Mesendoderm (in vitro differentiated cells): Measurements from ENCODE around the gene SMAP2.

Experiments
- DNase-seq: peaks from one replicate; pipeline ENCODE4 v3.0.0; 2013
- H2AK5ac ChIP-seq: 2 replicates; pipeline ENCODE4 v1.6.1; 2013; ENCODE audit warnings: low read length, inconsistent platforms
- H2BK120ac ChIP-seq: 2 replicates; pipeline ENCODE4 v1.6.1; 2013; ENCODE audit warnings: low read depth, mild to moderate bottlenecking, low read length, moderate library complexity, mixed read lengths
- H2BK15ac ChIP-seq: replicated peaks from 2 replicates; pipeline ENCODE4 v1.6.1; 2013; ENCODE audit warnings: low read depth, mild to moderate bottlenecking, moderate library complexity
- H2BK5ac ChIP-seq: 2 replicates; pipeline ENCODE4 v1.6.1; 2013; ENCODE audit warnings: low read length, inconsistent platforms
- H3K18ac ChIP-seq: 2 replicates; pipeline ENCODE4 v1.6.1; 2013; ENCODE audit warnings: mild to moderate bottlenecking, low read length, mixed read lengths
- H3K23ac ChIP-seq: one replicate; pipeline ENCODE4 v1.6.1; 2013; ENCODE audit warnings: low read length
- H3K27ac ChIP-seq: 2 replicates; pipeline ENCODE4 v1.5.1; 2013; ENCODE audit warnings: low read depth, mild to moderate bottlenecking, inconsistent platforms, low read length, moderate library complexity
- H3K27me3 ChIP-seq: 2 replicates; pipeline ENCODE4 v1.6.1; 2013; ENCODE audit warnings: low read length, control low read depth, mild to moderate bottlenecking, inconsistent platforms; ENCODE audit not compliant: insufficient read depth, poor library complexity
- H3K36me3 ChIP-seq: 2 replicates; pipeline ENCODE4 v1.6.1; 2013; ENCODE audit warnings: low read length, inconsistent platforms; ENCODE audit not compliant: control insufficient read depth, insufficient read depth
- H3K4ac ChIP-seq: one replicate; pipeline ENCODE4 v1.6.1; 2013; ENCODE audit warnings: low read depth, mild to moderate bottlenecking, low read length, moderate library complexity
- H3K4me1 ChIP-seq: 2 replicates; pipeline ENCODE4 v1.6.1; 2013; ENCODE audit warnings: low read depth, low read length, inconsistent platforms; ENCODE audit not compliant: control insufficient read depth
- H3K4me2 ChIP-seq: 2 replicates; pipeline ENCODE4 v1.6.1; 2013; ENCODE audit warnings: low read length
- H3K4me3 ChIP-seq: 2 replicates; pipeline ENCODE4 v1.5.1; 2013; ENCODE audit warnings: mild to moderate bottlenecking, low read length
- H3K56ac ChIP-seq: one replicate; pipeline ENCODE4 v1.6.1; 2013; ENCODE audit warnings: low read length
- H3K79me1 ChIP-seq: 2 replicates; pipeline ENCODE4 v1.6.1; 2013; ENCODE audit warnings: low read length, inconsistent platforms
- H3K79me2 ChIP-seq: 2 replicates; pipeline ENCODE4 v1.6.1; 2013; ENCODE audit warnings: mild to moderate bottlenecking, low read length; ENCODE audit not compliant: control insufficient read depth, insufficient read depth
- H3K9ac ChIP-seq: 2 replicates; pipeline ENCODE4 v1.6.1; 2013; ENCODE audit warnings: low read length, inconsistent platforms
- H4K5ac ChIP-seq: one replicate; pipeline ENCODE4 v1.6.1; 2013; ENCODE audit warnings: low read length
- H4K8ac ChIP-seq: one replicate; pipeline ENCODE4 v1.6.1; 2013; ENCODE audit warnings: low read depth, mild to moderate bottlenecking, control low read depth, low read length, moderate library complexity
- WGBS: extraction: QIAGEN DNeasy Blood & Tissue Kit; methylation state at CpG from one replicate; pipeline ENCODE4 v1.1.7; 2013; ENCODE audit warnings: low lambda C conversion rate, missing lambda C conversion rate; ENCODE audit not compliant: insufficient coverage; ENCODE audit errors: extremely low coverage; 5-methylcytosine and 5-hydroxymethylcytosine counted together

SMAP2 gene

DNA sequence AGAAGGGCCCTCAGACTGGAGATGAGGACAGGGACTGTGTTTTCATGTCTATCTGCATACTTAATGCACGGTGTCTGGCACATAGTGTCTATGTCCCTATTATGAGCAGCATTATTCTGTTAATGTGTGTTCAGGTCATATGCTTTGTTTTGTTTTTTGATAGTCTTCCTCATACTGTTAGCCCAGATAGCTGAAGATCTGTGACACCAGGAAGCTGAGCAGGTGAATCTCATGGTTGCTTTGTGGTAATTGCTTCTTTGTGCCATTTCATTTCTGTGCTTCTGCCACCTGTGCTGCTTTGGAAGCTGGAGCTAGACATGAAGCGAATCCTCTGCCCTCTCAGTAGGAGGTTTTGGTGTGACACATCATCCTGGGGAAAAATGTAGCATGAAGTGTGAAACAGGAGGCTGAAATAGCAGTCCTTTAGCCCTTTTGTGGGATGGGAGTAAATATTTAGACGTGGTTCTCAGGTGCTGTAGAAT is 15.8 kb downstream of the SMAP2 start:
- Histone ChIP-seq H3K27me3 (no peaks in the 10 kb centered on the region), H3K79me1 (no peaks in the 10 kb centered on the region), H3K4me3 (no peak overlapping the region), H3K18ac (no peak overlapping the region), H2AK5ac (no peak overlapping the region), H3K4ac (no peak overlapping the region), H2BK120ac (no peak overlapping the region), H4K8ac (no peak overlapping the region), H4K5ac (no peak overlapping the region), H2BK15ac (no peak overlapping the region), H3K56ac (no peak overlapping the region), H3K79me2 (no peaks in the 10 kb centered on the region), H3K9ac (no peak overlapping the region), H3K4me1 (no peaks in the 10 kb centered on the region), H2BK5ac (no peak overlapping the region), H3K4me2 (no peak overlapping the region), H3K36me3 (no peaks in the 10 kb centered on the region), H3K27ac (no peak overlapping the region), H3K23ac (no peak overlapping the region)
- no CpG with 5 or more reads among the region's 3 CpGs for WGBS
- no peak for DNase-seq

DNA sequence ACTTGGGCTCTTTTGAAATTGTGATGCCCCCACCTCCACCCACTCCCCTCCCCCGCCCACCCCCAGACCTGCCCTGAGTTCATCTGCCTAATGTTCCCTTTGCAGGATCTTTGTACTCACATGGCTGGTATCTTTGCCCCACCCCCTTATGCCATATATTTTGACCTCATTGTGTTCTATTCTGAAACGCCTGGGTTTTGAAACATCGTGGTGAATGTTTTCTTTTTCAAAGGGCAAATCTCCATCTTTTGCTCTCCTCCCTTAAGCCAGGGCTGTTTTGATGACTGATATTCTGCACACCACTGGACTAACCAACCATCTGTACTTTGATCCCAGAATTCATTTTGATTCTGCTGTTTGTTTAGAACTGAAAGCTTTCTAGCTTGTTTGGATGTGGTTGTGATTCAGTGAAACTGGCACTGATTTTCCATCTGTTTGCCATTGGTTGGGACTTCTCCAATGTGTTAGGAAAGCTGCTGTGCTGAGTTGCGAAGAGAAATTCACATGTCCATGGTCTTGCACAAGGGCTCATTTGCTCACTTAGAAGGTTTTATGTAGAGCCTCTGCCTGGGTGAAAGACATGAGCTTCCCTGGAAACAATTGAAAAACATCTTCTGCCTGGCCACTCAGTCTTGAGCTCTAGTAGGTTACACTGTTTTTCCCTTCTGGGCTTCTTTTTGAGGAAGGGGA is 16.5 kb downstream of the SMAP2 start:
- H2BK5ac ChIP-seq, result no peak overlapping the region
- no CpG with 5 or more reads among the region's 4 CpGs for WGBS
- no peak overlapping the region for H4K8ac ChIP-seq
- no peak overlapping the region for H3K4me2 ChIP-seq
- H3K27me3 ChIP-seq, result no peaks in the 10 kb centered on the region
- no peaks in the 10 kb centered on the region for H3K79me2 ChIP-seq
- no peak overlapping the region for H3K18ac ChIP-seq
- H2AK5ac ChIP-seq, result no peak overlapping the region
- no peak overlapping the region for H3K27ac ChIP-seq
- no peak overlapping the region for H2BK120ac ChIP-seq
- no peaks in the 10 kb centered on the region for H3K4me1 ChIP-seq
- no peak overlapping the region for H3K56ac ChIP-seq
- no peak overlapping the region for H3K23ac ChIP-seq
- H3K36me3 ChIP-seq, result no peaks in the 10 kb centered on the region
- no peak overlapping the region for H3K4ac ChIP-seq
- no peak overlapping the region for H3K4me3 ChIP-seq
- no peak for DNase-seq
- no peak overlapping the region for H2BK15ac ChIP-seq
- H3K9ac ChIP-seq, result no peak overlapping the region
- H3K79me1 ChIP-seq, result no peaks in the 10 kb centered on the region
- H4K5ac ChIP-seq, result no peak overlapping the region

GRCh38 chr1:40390857-40391256 is 17.3 kb downstream of the SMAP2 start:
- no peak for DNase-seq
- no peak overlapping the region for H3K4me3 ChIP-seq
- no peak overlapping the region for H2BK120ac ChIP-seq
- H2BK15ac ChIP-seq, result no peak overlapping the region
- H3K36me3 ChIP-seq, result no peaks in the 10 kb centered on the region
- no peak overlapping the region for H3K4ac ChIP-seq
- H4K5ac ChIP-seq, result no peak overlapping the region
- H3K27me3 ChIP-seq, result no peaks in the 10 kb centered on the region
- no peak overlapping the region for H3K23ac ChIP-seq
- H3K79me2 ChIP-seq, result no peaks in the 10 kb centered on the region
- H2BK5ac ChIP-seq, result no peak overlapping the region
- H3K18ac ChIP-seq, result no peak overlapping the region
- no peak overlapping the region for H3K9ac ChIP-seq
- WGBS, result no CpG with 5 or more reads among the region's 3 CpGs
- no peak overlapping the region for H2AK5ac ChIP-seq
- H3K56ac ChIP-seq, result no peak overlapping the region
- no peak overlapping the region for H4K8ac ChIP-seq
- H3K79me1 ChIP-seq, result no peaks in the 10 kb centered on the region
- no peaks in the 10 kb centered on the region for H3K4me1 ChIP-seq
- H3K4me2 ChIP-seq, result no peak overlapping the region
- no peak overlapping the region for H3K27ac ChIP-seq

- H3K9ac ChIP-seq, result no peak overlapping the region
- H2BK15ac ChIP-seq, result no peak overlapping the region
- no peak overlapping the region for H3K23ac ChIP-seq
- no peaks in the 10 kb centered on the region for H3K79me2 ChIP-seq
- H3K27me3 ChIP-seq, result no peaks in the 10 kb centered on the region
- H3K27ac ChIP-seq, result no peak overlapping the region
- H3K36me3 ChIP-seq, result no peaks in the 10 kb centered on the region
- no CpG with 5 or more reads among the region's 1 CpG for WGBS
- H3K4ac ChIP-seq, result no peak overlapping the region
- no peak overlapping the region for H3K56ac ChIP-seq
- no peak for DNase-seq
- H4K5ac ChIP-seq, result no peak overlapping the region
- H2AK5ac ChIP-seq, result no peak overlapping the region
- no peak overlapping the region for H4K8ac ChIP-seq
- H3K4me3 ChIP-seq, result no peak overlapping the region
- no peaks in the 10 kb centered on the region for H3K79me1 ChIP-seq
- H2BK120ac ChIP-seq, result no peak overlapping the region
- H3K4me1 ChIP-seq, result no peaks in the 10 kb centered on the region
- H2BK5ac ChIP-seq, result no peak overlapping the region
- H3K4me2 ChIP-seq, result no peak overlapping the region
- H3K18ac ChIP-seq, result no peak overlapping the region
Observed at GRCh38 chr1:40391688-40392145, 18.2 kb downstream of the SMAP2 start.

DNA sequence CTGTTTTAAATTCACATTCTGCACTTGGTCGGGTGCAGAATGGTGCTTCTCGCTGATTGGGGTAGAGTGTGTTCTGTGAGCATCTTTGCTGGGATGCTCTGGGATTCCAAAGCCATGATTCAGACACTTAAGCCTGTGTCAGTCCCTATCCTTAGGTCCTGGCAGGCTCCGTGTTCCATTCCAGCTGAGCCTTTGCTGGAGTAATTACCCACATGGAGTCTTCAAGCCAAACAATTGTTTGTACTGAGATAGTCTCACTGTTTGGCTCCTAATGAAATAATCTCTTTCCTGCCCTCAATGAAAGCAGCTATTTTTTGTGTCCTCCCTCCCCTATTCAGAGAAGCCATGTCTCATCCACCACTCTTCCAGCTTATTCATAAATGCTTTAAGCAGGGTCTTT is 18.7 kb downstream of the SMAP2 start:
- H4K5ac ChIP-seq, result no peak overlapping the region
- no peak overlapping the region for H2AK5ac ChIP-seq
- DNase-seq, result peak; percentile 62
- H3K18ac ChIP-seq, result no peak overlapping the region
- H3K36me3 ChIP-seq, result no peaks in the 10 kb centered on the region
- no peaks in the 10 kb centered on the region for H3K79me1 ChIP-seq
- no peak overlapping the region for H2BK5ac ChIP-seq
- no peak overlapping the region for H3K4me3 ChIP-seq
- no peak overlapping the region for H2BK120ac ChIP-seq
- no CpG with 5 or more reads among the region's 3 CpGs for WGBS
- no peak overlapping the region for H3K4ac ChIP-seq
- H3K56ac ChIP-seq, result no peak overlapping the region
- H3K27ac ChIP-seq, result no peak overlapping the region
- H4K8ac ChIP-seq, result no peak overlapping the region
- no peak overlapping the region for H3K4me2 ChIP-seq
- no peak overlapping the region for H3K9ac ChIP-seq
- H3K23ac ChIP-seq, result no peak overlapping the region
- no peak overlapping the region for H2BK15ac ChIP-seq
- no peaks in the 10 kb centered on the region for H3K4me1 ChIP-seq
- no peaks in the 10 kb centered on the region for H3K27me3 ChIP-seq
- H3K79me2 ChIP-seq, result no peaks in the 10 kb centered on the region

- no peak for DNase-seq
- Histone ChIP-seq H4K5ac (no peak overlapping the region), H2BK120ac (no peak overlapping the region), H3K4me1 (no peaks in the 10 kb centered on the region), H3K56ac (no peak overlapping the region), H3K18ac (no peak overlapping the region), H3K79me2 (no peaks in the 10 kb centered on the region), H3K9ac (no peak overlapping the region), H3K4me3 (no peak overlapping the region), H3K79me1 (no peaks in the 10 kb centered on the region), H4K8ac (no peak overlapping the region), H3K27ac (no peak overlapping the region), H3K36me3 (no peaks in the 10 kb centered on the region), H3K27me3 (no peaks in the 10 kb centered on the region), H3K4ac (no peak overlapping the region), H3K4me2 (no peak overlapping the region), H2BK15ac (no peak overlapping the region), H2BK5ac (no peak overlapping the region), H2AK5ac (no peak overlapping the region), H3K23ac (no peak overlapping the region)
- WGBS, result no CpG with 5 or more reads among the region's 3 CpGs
Observed at GRCh38 chr1:40393173-40393572, 19.6 kb downstream of the SMAP2 start.
